Measurements from ENCODE around the gene DSCAML1. TPM values are rescaled to one million over a fixed set of nuclear protein-coding genes. Genes with fewer than 3 reads are reported as not detected.

DSCAML1 gene
- total RNA-seq, 6 donors from 2014 or later = 0.30 to 3.1 (median 1.3) TPM

DNA sequence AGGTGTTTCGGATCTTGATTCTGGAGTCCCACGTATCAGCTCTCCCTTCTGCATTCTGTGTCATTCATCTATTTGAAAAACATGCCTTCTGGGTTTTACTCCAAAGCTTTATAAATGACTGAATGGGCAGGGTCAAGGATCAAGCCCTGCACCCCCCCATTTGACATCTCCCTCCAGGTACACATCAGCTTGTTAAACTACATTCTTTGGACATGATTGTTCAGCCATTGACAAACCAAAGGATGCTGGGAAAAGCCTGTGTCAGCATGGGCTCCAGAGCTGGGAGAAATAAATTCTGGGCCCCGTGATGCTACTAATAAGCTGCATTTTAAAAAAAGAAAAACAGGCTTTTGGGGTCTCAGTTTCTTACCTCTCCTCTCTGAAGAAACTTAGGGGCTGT, 103.7 kb downstream of the DSCAML1 start:
- TF ChIP-seq CTCF (IDR thresholded peaks at IDR 0.05) (no peak), POLR2A (IDR thresholded peaks at IDR 0.05) (no peak), POLR2AphosphoS5 (IDR thresholded peaks at IDR 0.05) (no peak)

GRCh38 chr11:117691516-117691915, 105.5 kb downstream of the DSCAML1 start:
- no peaks in the 10 kb centered on the region for H3K4me1 ChIP-seq
- no peak for DNase-seq
- ATAC-seq (ENCODE audit: low FRiP score in 2 of 2) = no peak

More for the DNA sequence above, 103.7 kb downstream of the DSCAML1 start:
- ATAC-seq (ENCODE audit: low FRiP score in 2 of 2) (no peak), DNase-seq (no peak)
- no peak overlapping the region for H3K4me3 ChIP-seq
- H3K9me3 ChIP-seq = no peaks in the 10 kb centered on the region
- H3K4me1 ChIP-seq = no peaks in the 10 kb centered on the region
- H3K27me3 ChIP-seq = no peaks in the 10 kb centered on the region
- no peaks in the 10 kb centered on the region for H3K36me3 ChIP-seq
- H3K27ac ChIP-seq = no peak overlapping the region
- 84 to 88% methylated on average over 3 of the region's 3 CpGs for WGBS, 2 donors

GRCh38 chr11:117691218-117691514, 105.8 kb downstream of the DSCAML1 start:
- TF ChIP-seq POLR2AphosphoS5 (IDR thresholded peaks at IDR 0.05) = no peak
- no peak for TF ChIP-seq POLR2A (IDR thresholded peaks at IDR 0.05)
- TF ChIP-seq EP300 (IDR thresholded peaks at IDR 0.05) = no peak
- TF ChIP-seq CTCF (IDR thresholded peaks at IDR 0.05) = no peak
- no peaks in the 10 kb centered on the region for H3K36me3 ChIP-seq
- H3K4me1 ChIP-seq = no peaks in the 10 kb centered on the region
- no peaks in the 10 kb centered on the region for H3K27me3 ChIP-seq
- H3K27ac ChIP-seq = no peak overlapping the region
- H3K4me3 ChIP-seq = no peak overlapping the region
- H3K9me3 ChIP-seq = no peaks in the 10 kb centered on the region
- ATAC-seq (ENCODE audit: low FRiP score in 2 of 2) (no peak), DNase-seq (no peak)
- 54 to 67% methylated on average over 4 of the region's 4 CpGs for WGBS, 2 donors

More at GRCh38 chr11:117691516-117691915, 105.5 kb downstream of the DSCAML1 start:
- TF ChIP-seq CTCF (IDR thresholded peaks at IDR 0.05) (no peak), EP300 (IDR thresholded peaks at IDR 0.05) (no peak), POLR2A (IDR thresholded peaks at IDR 0.05) (no peak), POLR2AphosphoS5 (IDR thresholded peaks at IDR 0.05) (no peak)
- WGBS, 2 donors = 51 to 63% methylated on average over 10 of the region's 10 CpGs
- no peak overlapping the region for H3K27ac ChIP-seq
- no peaks in the 10 kb centered on the region for H3K36me3 ChIP-seq
- no peaks in the 10 kb centered on the region for H3K27me3 ChIP-seq
- H3K9me3 ChIP-seq = no peaks in the 10 kb centered on the region
- no peak overlapping the region for H3K4me3 ChIP-seq

- Histone ChIP-seq H3K4me3 (no peak overlapping the region), H3K36me3 (no peaks in the 10 kb centered on the region), H3K4me1 (no peaks in the 10 kb centered on the region), H3K9me3 (no peaks in the 10 kb centered on the region), H3K27ac (no peak overlapping the region), H3K27me3 (no peaks in the 10 kb centered on the region)
- 72 to 82% methylated on average over 6 to 8 of the region's 8 CpGs for WGBS, 2 donors
- DNase-seq (no peak), ATAC-seq (ENCODE audit: low FRiP score in 2 of 2) (no peak)
- TF ChIP-seq POLR2AphosphoS5 (IDR thresholded peaks at IDR 0.05) (no peak), EP300 (IDR thresholded peaks at IDR 0.05) (no peak), POLR2A (IDR thresholded peaks at IDR 0.05) (no peak), CTCF (IDR thresholded peaks at IDR 0.05) (no peak)
Observed at GRCh38 chr11:117690484-117691217, 106.4 kb downstream of the DSCAML1 start.

DNA sequence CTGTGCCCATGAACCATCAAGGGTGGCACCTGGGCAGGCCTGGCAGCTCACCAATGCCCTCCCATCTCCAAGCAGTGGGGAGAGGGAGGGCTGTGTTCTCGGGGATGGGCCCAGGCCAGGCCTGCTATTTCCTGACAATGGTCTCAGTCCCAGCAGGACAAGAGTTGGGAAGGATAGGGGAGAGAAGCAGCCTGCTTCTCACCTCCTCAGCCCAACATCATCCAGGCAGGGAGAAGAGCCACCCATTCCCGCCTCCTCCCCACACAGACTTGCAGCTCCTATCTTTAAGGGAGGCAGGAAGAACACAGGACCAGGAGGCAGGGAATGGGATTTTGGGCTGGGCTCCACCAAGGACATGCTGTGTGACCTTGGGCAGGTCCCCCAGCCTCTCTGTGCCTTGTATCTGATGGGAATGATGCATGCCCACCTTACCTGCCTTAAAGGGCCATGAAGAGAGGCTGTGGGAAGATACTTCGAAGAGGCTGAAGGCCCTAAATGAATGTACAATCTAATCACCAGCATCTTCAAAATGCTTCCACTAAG, 108.7 kb downstream of the DSCAML1 start:
- 70 to 79% methylated on average over 3 of the region's 3 CpGs for WGBS, 2 donors
- Histone ChIP-seq H3K27ac (no peak overlapping the region), H3K4me3 (no peak overlapping the region), H3K4me1 (no peaks in the 10 kb centered on the region), H3K27me3 (no peaks in the 10 kb centered on the region), H3K36me3 (no peaks in the 10 kb centered on the region), H3K9me3 (no peaks in the 10 kb centered on the region)
- TF ChIP-seq POLR2AphosphoS5 (IDR thresholded peaks at IDR 0.05) = no peak
- no peak for DNase-seq
- ATAC-seq (ENCODE audit: low FRiP score in 2 of 2) = no peak

All from upper lobe of left lung (tissue), 6 donors.